HG03575 (cell line): ENCODE measurements around the gene SLC27A2.
"Not testable (repeated sequence)": the region's sequence is repeated elsewhere in the genome, so short reads cannot be mapped to it uniquely, and the experiment has no call there.

Experiments used
- ATAC-seq: cut with Tn5 transposase; IDR thresholded peaks from one replicate; pipeline ENCODE4 v1.9.1; 2021; ENCODE audit not compliant: unreplicated experiment, insufficient number of reproducible peaks, low FRiP score; ENCODE audit errors: extremely low read depth

Gene SLC27A2

DNA sequence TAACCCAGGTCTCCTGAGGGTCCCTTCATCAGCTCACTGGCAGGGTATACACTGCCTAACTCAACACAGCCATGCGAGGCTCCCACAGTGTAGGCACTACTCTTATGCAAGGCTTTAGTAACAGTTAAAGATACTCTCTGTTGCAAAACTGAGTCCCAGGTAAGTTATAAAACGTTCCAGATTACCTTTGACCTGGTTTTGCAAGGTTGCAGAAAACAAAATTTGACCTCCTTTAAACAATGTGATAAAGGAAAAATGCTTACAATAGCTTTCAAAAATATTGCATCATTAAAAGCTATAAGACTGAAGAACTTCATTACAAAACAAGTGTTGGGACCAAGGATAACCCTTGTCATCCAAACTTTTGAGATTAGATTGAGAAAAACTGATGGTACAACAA lies 5.5 kb downstream of the SLC27A2 start:
- ATAC-seq = no peak

DNA sequence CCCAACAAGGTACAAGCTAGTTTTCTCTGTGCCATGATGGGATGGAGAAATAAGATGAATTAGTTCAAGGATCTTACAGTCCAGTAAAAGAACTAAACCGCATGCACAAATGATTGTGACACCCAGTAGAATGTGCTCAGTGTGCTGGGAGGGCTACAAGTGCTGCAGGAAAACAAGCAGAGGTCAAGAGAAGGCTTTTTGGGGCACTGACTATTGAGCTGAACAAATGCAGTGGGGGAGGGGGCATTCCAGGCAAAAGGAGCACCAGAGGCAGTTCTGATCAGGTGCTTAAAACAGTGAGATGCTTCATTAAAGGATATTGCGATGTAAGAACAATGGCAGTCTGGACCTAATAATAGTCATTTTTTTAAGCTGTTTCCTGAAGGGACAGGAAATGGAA lies 6.0 kb downstream of the SLC27A2 start:
- ATAC-seq = no peak

- not testable (repeated sequence) for ATAC-seq
Measured at GRCh38 chr15:50188793-50189192, 6.8 kb downstream of the SLC27A2 start.

DNA sequence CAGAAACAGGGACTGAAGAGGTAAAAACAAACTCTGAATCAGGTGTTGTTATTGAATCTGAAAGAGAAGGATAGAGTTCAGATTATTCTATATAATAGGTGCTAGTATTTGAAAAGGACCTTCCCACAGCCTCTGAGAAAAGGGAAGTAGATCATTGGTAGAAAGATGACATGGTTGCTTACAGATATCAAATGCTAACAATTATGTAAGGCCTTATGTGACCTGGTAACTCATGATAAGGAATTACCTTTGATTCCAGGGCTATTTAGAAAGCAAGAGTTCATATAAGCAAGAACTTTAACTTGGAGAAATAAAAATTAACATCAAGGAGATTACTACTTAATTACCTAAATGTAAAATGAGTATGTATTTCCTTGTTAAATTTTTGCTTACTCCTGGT lies 7.6 kb downstream of the SLC27A2 start:
- ATAC-seq = no peak

DNA sequence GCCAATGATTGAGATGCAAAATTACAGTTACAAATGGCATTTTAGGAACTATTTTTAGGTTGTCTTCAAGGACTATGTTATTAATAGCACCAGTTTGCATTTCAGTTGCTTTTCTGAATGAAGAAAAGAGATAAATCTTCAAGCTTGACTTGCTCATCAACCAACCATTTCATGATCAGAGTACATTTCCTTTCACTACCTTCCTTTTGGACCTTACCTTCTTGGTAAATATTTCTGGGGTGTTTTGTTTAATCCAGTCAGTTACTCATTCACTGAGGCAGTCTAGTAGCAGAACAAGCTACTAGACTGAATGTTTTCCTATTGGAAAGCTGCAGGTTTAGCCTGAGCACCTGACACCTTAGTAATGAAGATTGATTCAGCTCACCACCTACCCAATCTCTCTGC lies 8.2 kb downstream of the SLC27A2 start:
- peak; percentile 28 for ATAC-seq

- no peak for ATAC-seq
Measured at GRCh38 chr15:50190723-50191122, 8.7 kb downstream of the SLC27A2 start.

GRCh38 chr15:50192164-50192563 lies 10.2 kb downstream of the SLC27A2 start:
- no peak for ATAC-seq

DNA sequence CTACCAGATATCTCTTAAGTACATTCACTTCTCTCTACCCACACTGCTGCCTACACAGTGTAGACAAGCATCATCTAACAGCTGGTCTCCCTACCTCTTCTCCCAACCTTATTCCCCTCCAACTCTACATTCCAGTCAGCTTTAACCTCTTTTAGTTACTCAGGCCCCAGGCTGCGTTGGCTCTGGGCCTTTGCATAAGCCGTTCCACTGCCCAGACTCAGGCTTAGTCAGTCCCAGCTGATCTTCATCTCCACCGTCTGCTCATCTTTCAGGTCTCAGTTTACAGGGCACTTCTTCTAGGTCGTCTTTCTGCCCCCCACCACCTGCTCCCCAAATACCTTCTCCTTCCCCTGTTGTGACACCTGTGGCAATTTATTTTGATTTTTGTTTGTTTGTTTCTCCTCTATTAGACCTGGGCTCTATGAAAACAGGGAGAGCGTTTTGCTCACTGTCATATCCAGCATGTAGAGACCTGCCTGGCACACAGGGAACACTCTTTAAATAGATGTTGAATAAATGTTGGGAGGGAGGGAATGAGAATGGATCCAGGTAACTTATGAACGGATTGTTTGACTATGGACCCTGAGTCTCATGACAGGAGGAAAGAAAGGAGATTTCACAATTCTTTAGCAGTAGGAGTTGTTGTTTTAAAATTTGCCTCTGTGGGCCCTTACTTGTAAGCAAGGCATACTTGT lies 11.1 kb downstream of the SLC27A2 start:
- ATAC-seq = no peak

GRCh38 chr15:50202003-50202402 lies 20.0 kb downstream of the SLC27A2 start:
- no peak for ATAC-seq

- ATAC-seq = no peak
Measured at GRCh38 chr15:50206020-50206419, 24.0 kb downstream of the SLC27A2 start.

DNA sequence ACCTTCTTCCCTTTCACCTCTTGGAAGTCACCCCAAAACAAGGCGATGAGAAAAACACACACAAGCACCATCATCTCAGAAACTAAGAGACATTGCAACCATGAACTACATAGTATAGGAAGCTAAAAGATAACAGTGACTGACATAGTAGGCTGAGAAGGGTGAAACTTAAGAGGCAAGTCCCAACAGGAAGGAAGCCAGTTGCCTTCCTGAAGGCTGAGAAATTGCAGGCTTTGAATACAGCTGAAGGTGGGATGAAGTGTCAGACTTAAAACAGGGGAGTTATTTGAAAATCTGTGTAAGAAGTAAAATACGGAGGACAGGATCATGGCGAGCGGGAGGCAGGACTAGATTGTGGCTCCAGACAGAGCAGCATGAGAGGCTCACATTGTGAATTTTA lies 27.8 kb downstream of the SLC27A2 start:
- ATAC-seq = no peak

- no peak for ATAC-seq
Measured at GRCh38 chr15:50210462-50211157, 28.6 kb downstream of the SLC27A2 start.

GRCh38 chr15:50218291-50218690 lies 36.3 kb downstream of the SLC27A2 start:
- no peak for ATAC-seq

- no peak for ATAC-seq
Measured at GRCh38 chr15:50218691-50219090, 36.7 kb downstream of the SLC27A2 start.

- ATAC-seq = no peak
Measured at GRCh38 chr15:50219820-50220219, 37.8 kb downstream of the SLC27A2 start.

- ATAC-seq = no peak
Measured at GRCh38 chr15:50222181-50222580, 40.2 kb downstream of the SLC27A2 start.

DNA sequence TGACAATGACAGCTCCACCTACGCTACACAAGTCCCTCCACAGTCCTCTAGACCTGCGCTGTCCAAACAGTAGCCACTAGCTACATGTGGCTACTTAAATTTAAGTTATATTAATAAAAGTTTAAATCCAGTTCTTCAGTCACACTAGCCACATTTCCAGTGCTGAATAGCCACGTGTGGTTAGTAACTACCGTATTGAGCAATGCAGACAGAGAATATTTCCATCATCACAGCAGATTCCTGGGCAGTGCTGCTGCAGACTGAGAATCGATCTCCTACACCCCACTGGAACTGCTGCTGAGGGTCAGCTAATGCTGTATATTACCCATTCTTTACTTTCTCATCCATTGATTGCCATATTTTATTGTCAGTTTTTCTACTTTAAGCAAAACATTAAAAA lies 42.6 kb downstream of the SLC27A2 start:
- ATAC-seq = no peak

DNA sequence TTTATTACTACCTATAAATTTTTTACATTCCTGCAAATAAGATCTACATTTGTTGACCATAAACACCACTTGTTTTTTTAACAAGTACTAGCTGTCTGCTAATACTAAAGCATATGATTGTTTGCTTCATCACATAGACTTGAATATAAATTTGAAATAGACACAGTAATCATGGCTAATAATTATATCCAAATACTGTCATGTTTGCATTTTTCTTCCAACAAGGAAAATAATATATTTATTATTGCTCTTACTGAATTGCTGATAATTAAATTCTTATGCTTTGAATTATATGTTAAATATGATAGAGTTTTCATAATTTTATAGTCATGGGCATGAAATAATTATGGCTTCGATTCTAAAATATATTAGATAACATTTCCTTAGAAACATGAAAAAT lies 43.1 kb downstream of the SLC27A2 start:
- ATAC-seq = no peak

GRCh38 chr15:50225938-50226337 lies 43.9 kb downstream of the SLC27A2 start:
- no peak for ATAC-seq

DNA sequence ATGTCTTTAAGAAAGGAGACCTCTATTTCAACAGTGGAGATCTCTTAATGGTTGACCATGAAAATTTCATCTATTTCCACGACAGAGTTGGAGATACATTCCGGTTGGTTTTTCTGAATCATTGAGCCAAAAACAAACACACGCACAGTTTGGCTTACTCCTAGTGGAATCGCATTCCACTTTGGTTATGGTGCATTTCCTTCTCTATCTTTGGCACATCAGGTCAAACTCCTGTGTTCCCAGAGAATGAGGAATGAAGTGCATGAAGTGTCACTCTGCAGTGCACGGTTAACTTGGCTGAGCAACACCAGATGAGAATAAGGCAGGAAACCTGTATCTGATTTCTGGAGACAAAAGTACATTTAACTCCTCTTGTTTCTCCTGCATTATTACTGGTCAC lies 45.1 kb downstream of the SLC27A2 start:
- ATAC-seq = no peak

- ATAC-seq = no peak
Measured at GRCh38 chr15:50228866-50229265, 46.9 kb downstream of the SLC27A2 start.
